ENCODE measurements around the gene NKX1-1. TPM values are rescaled to one million over a fixed set of nuclear protein-coding genes. Genes with fewer than 3 reads are reported as not detected.

The NKX1-1 gene
- total and polyA plus RNA-seq, 2 experiments from 2014 or later = not detected

GRCh38 chr4:1368421-1369090, 37.7 kb downstream of the NKX1-1 start:
- Histone ChIP-seq H3K4me3 (no peak overlapping the region), H3K27me3 (ENCODE audit: insufficient read depth) (no peaks in the 10 kb centered on the region), H4K20me1 (replicated peaks; ENCODE audit: insufficient read depth) (no peaks in the 10 kb centered on the region; the same call in 1 of the 2 replicates), H3K4me1 (ENCODE audit: insufficient read depth) (no peaks in the 10 kb centered on the region), H3K4me2 (no peak overlapping the region), H3K27ac (ENCODE audit: low read depth) (no peak overlapping the region), H3K79me2 (replicated peaks; ENCODE audit: insufficient read depth) (no peaks in the 10 kb centered on the region), H3F3A (replicated peaks; ENCODE audit: low read depth) (no peaks in the 10 kb centered on the region), H3K9me2 (ENCODE audit: insufficient read depth) (no peaks in the 10 kb centered on the region), H3K36me3 (ENCODE audit: insufficient read depth) (no peaks in the 10 kb centered on the region), H2AFZ (no peak overlapping the region)
- peak; percentile 81 for ATAC-seq
- no peaks in the 10 kb centered on the region; the same call in 2 of the 3 replicates for H3K9me3 Mint-ChIP-seq
- no peak overlapping the region for H3K4me3 Mint-ChIP-seq
- H3K4me1 Mint-ChIP-seq = no peaks in the 10 kb centered on the region; the same call in 2 of the 3 replicates
- H3K27me3 Mint-ChIP-seq (ENCODE audit: insufficient read depth, low read depth, poor library complexity) = peaks cover 6% of the 10 kb centered on the region
- DNase-seq (ENCODE audit: low spot score) = peak; percentile 60
- TF ChIP-seq ETS1 (IDR thresholded peaks at IDR 0.05) (no peak), CTCF (conservative IDR thresholded peaks at IDR 0.05; ENCODE audit: low read depth in 2 of 2) (peak in 1 of 2 experiments; percentile 52; a peak in 1 of 4 replicates), ZNF331 (CRISPR knock-in tag; IDR thresholded peaks at IDR 0.05; ENCODE audit: low read depth) (no peak)
- H3K36me3 Mint-ChIP-seq (ENCODE audit: low read depth) = peaks cover 3% of the 10 kb centered on the region; the same call in 2 of the 3 replicates
- H3K27ac Mint-ChIP-seq = no peak overlapping the region

- Histone ChIP-seq H3K36me3 (ENCODE audit: insufficient read depth) (no peaks in the 10 kb centered on the region), H3K27me3 (ENCODE audit: insufficient read depth) (no peaks in the 10 kb centered on the region), H3F3A (replicated peaks; ENCODE audit: low read depth) (no peaks in the 10 kb centered on the region), H2AFZ (no peak overlapping the region), H3K4me2 (no peak overlapping the region), H4K20me1 (replicated peaks; ENCODE audit: insufficient read depth) (no peaks in the 10 kb centered on the region; the same call in 1 of the 2 replicates), H3K4me1 (ENCODE audit: insufficient read depth) (no peaks in the 10 kb centered on the region), H3K9me2 (ENCODE audit: insufficient read depth) (no peaks in the 10 kb centered on the region), H3K79me2 (replicated peaks; ENCODE audit: insufficient read depth) (no peaks in the 10 kb centered on the region), H3K4me3 (no peak overlapping the region), H3K27ac (ENCODE audit: low read depth) (no peak overlapping the region)
- DNase-seq (ENCODE audit: low spot score) (no peak), ATAC-seq (no peak)
- no peaks in the 10 kb centered on the region; the same call in 2 of the 3 replicates for H3K4me1 Mint-ChIP-seq
- no peak overlapping the region for H3K27ac Mint-ChIP-seq
- no peaks in the 10 kb centered on the region; the same call in 2 of the 3 replicates for H3K9me3 Mint-ChIP-seq
- no peak overlapping the region for H3K4me3 Mint-ChIP-seq
- no peak for TF ChIP-seq CREB1 (CRISPR knock-in tag; IDR thresholded peaks at IDR 0.05; ENCODE audit: low read depth)
- 0 out of 4 replicates have a peak, but pooled peaks of 1 of the 2 experiments have one; percentile 11 for TF ChIP-seq CTCF (conservative IDR thresholded peaks at IDR 0.05; ENCODE audit: low read depth in 2 of 2)
- peaks cover 3% of the 10 kb centered on the region; the same call in 2 of the 3 replicates for H3K36me3 Mint-ChIP-seq (ENCODE audit: low read depth)
- peaks cover 6% of the 10 kb centered on the region for H3K27me3 Mint-ChIP-seq (ENCODE audit: insufficient read depth, low read depth, poor library complexity)
Observed at GRCh38 chr4:1367936-1368289, 38.3 kb downstream of the NKX1-1 start.
